ENCODE measurements around the gene MRAP. TPM values are rescaled to one million over a fixed set of nuclear protein-coding genes. Genes with fewer than 3 reads are reported as not detected.
"Not testable (repeated sequence)": the region's sequence is repeated elsewhere in the genome, so short reads cannot be mapped to it uniquely, and the experiment has no call there.

MRAP gene
- total RNA-seq, 4 donors from 2014 or later, result 0.98 to 1.8 TPM; not detected in 2

GRCh38 chr21:32306021-32306780 is 7.5 kb downstream of the MRAP start:
- Histone ChIP-seq H3K27me3 (no peaks in the 10 kb centered on the region), H3K4me1 (no peaks in the 10 kb centered on the region), H3K27ac (no peak overlapping the region), H3K36me3 (peaks cover 16% of the 10 kb centered on the region), H3K9me3 (no peaks in the 10 kb centered on the region), H3K4me3 (no peak overlapping the region)
- DNase-seq (ENCODE audit: low spot score in 2 of 2), result peak in 1 of 2 donors; percentile 59
- WGBS, result 65% methylated on average over 22 of the region's 22 CpGs
- TF ChIP-seq POLR2AphosphoS5 (IDR thresholded peaks at IDR 0.05) (no peak), POLR2A (IDR thresholded peaks at IDR 0.05) (no peak), EP300 (IDR thresholded peaks at IDR 0.05) (no peak)
- TF ChIP-seq, protein P1, sequence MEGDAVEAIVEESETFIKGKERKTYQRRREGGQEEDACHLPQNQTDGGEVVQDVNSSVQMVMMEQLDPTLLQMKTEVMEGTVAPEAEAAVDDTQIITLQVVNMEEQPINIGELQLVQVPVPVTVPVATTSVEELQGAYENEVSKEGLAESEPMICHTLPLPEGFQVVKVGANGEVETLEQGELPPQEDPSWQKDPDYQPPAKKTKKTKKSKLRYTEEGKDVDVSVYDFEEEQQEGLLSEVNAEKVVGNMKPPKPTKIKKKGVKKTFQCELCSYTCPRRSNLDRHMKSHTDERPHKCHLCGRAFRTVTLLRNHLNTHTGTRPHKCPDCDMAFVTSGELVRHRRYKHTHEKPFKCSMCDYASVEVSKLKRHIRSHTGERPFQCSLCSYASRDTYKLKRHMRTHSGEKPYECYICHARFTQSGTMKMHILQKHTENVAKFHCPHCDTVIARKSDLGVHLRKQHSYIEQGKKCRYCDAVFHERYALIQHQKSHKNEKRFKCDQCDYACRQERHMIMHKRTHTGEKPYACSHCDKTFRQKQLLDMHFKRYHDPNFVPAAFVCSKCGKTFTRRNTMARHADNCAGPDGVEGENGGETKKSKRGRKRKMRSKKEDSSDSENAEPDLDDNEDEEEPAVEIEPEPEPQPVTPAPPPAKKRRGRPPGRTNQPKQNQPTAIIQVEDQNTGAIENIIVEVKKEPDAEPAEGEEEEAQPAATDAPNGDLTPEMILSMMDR (IDR thresholded peaks at IDR 0.05), result no peak

DNA sequence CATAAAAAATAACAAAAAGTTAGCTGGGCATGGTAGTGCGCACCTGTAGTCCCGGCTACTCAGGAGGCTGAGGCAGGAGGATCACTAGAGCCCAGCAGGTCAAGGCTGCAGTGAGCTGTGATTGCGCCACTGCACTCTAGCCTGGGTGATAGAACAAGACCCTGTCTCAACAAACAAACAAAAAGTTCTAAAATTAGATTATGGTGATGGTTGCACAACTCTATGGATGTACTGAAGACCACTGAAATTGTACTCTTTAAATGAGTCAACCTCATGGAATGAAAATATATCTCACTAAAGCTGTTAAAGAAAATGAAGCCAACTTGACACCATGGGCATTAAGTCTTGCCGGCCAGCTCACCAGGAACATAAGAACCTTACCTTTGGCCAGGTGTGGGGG is 9.1 kb downstream of the MRAP start:
- H3K27ac ChIP-seq, result no peak overlapping the region
- peak in 1 of 2 donors; percentile 37 for DNase-seq (ENCODE audit: low spot score in 2 of 2)
- no peaks in the 10 kb centered on the region for H3K4me1 ChIP-seq
- TF ChIP-seq, protein P1 (IDR thresholded peaks at IDR 0.05), result no peak
- TF ChIP-seq EP300 (IDR thresholded peaks at IDR 0.05) (no peak), POLR2A (IDR thresholded peaks at IDR 0.05) (no peak), POLR2AphosphoS5 (IDR thresholded peaks at IDR 0.05) (no peak)
- 98% methylated on average over 4 of the region's 4 CpGs for WGBS
- no peak overlapping the region for H3K4me3 ChIP-seq
- peaks cover 27% of the 10 kb centered on the region for H3K36me3 ChIP-seq
- H3K9me3 ChIP-seq, result no peaks in the 10 kb centered on the region
- no peaks in the 10 kb centered on the region for H3K27me3 ChIP-seq

GRCh38 chr21:32308696-32309095 is 10.0 kb downstream of the MRAP start:
- Histone ChIP-seq H3K4me3 (no peak overlapping the region), H3K9me3 (no peaks in the 10 kb centered on the region), H3K27me3 (no peaks in the 10 kb centered on the region), H3K4me1 (no peaks in the 10 kb centered on the region), H3K36me3 (peaks cover 33% of the 10 kb centered on the region), H3K27ac (no peak overlapping the region)
- WGBS, result 93% methylated on average over 10 of the region's 10 CpGs
- no peak for TF ChIP-seq POLR2A (IDR thresholded peaks at IDR 0.05)
- TF ChIP-seq POLR2AphosphoS5 (IDR thresholded peaks at IDR 0.05), result no peak
- no peak for TF ChIP-seq EP300 (IDR thresholded peaks at IDR 0.05)
- TF ChIP-seq, protein P1 (IDR thresholded peaks at IDR 0.05), result no peak
- DNase-seq (ENCODE audit: low spot score in 2 of 2), result no peak

GRCh38 chr21:32309906-32310460 is 11.3 kb downstream of the MRAP start:
- Histone ChIP-seq H3K36me3 (peaks cover 40% of the 10 kb centered on the region), H3K4me3 (no peak overlapping the region), H3K27me3 (no peaks in the 10 kb centered on the region), H3K9me3 (no peaks in the 10 kb centered on the region), H3K4me1 (no peaks in the 10 kb centered on the region), H3K27ac (no peak overlapping the region)
- DNase-seq (ENCODE audit: low spot score in 2 of 2), result peak in 1 of 2 donors; percentile 35
- TF ChIP-seq, protein P1 (IDR thresholded peaks at IDR 0.05), result no peak
- TF ChIP-seq POLR2A (IDR thresholded peaks at IDR 0.05), result no peak
- WGBS, result 97% methylated on average over 7 of the region's 7 CpGs

GRCh38 chr21:32310976-32311375 is 12.3 kb downstream of the MRAP start:
- H3K4me1 ChIP-seq, H3K27me3 ChIP-seq, H3K9me3 ChIP-seq, H3K27ac ChIP-seq, H3K4me3 ChIP-seq: not testable (repeated sequence)
- DNase-seq (ENCODE audit: low spot score in 2 of 2), result peak in 1 of 2 donors; percentile 26
- WGBS, result 92% methylated on average over 9 of the region's 9 CpGs
- peaks cover 44% of the 10 kb centered on the region for H3K36me3 ChIP-seq
